Right lung (tissue), 5 donors: ENCODE data around the gene ZCCHC24. TPM values are rescaled to one million over a fixed set of nuclear protein-coding genes. Genes with fewer than 3 reads are reported as not detected.

Source experiments
- DNase-seq, 2 donors: peaks; one replicate each; pipeline ENCODE4 v3.0.0-alpha.2; 2013
- polyA plus RNA-seq, 5 donors: library from polyadenylated mRNA; unstranded; fragments of 120-200 nt; gene quantifications; one replicate each; pipeline versions ENCODE4 v1.2.1 to v1.2.3, GENCODE V29; 2013; ENCODE audit warnings: inconsistent platforms in 1 of 5, low replicate concordance in 1 of 5; ENCODE audit not compliant: insufficient read length in 5 of 5, insufficient read depth in 1 of 5

ZCCHC24 gene
- polyA plus RNA-seq, 5 donors = 29.1 to 43.8 (median 35.2) TPM

- DNase-seq = no peak
These were observed 32.2 kb downstream of the ZCCHC24 start for GRCh38 chr10:79413196-79413595.

GRCh38 chr10:79412516-79412915 is 32.9 kb downstream of the ZCCHC24 start:
- no peak for DNase-seq

- no peak for DNase-seq
These were observed 33.6 kb downstream of the ZCCHC24 start for GRCh38 chr10:79411546-79412495.

GRCh38 chr10:79410315-79411094 is 34.9 kb downstream of the ZCCHC24 start:
- no peak for DNase-seq

- no peak for DNase-seq
These were observed 35.7 kb downstream of the ZCCHC24 start for GRCh38 chr10:79409726-79410085.

- DNase-seq = no peak
These were observed 36.2 kb downstream of the ZCCHC24 start for GRCh38 chr10:79409038-79409725.

GRCh38 chr10:79407811-79408795 is 37.3 kb downstream of the ZCCHC24 start:
- peak; percentile 60 to 67 for DNase-seq

- DNase-seq = no peak
These were observed 38.0 kb downstream of the ZCCHC24 start for GRCh38 chr10:79407423-79407796.

- DNase-seq = peak in 1 of 2 donors; percentile 25
These were observed 38.6 kb downstream of the ZCCHC24 start for GRCh38 chr10:79406683-79407422.

- DNase-seq = no peak
These were observed 39.4 kb downstream of the ZCCHC24 start for GRCh38 chr10:79405995-79406515.

GRCh38 chr10:79405221-79405994 is 40.0 kb downstream of the ZCCHC24 start:
- DNase-seq = peak; percentile 87 to 88

GRCh38 chr10:79404690-79405131 is 40.7 kb downstream of the ZCCHC24 start:
- no peak for DNase-seq

- peak; percentile 78 to 87 for DNase-seq
These were observed 41.2 kb downstream of the ZCCHC24 start for GRCh38 chr10:79404231-79404609.

- DNase-seq = no peak
These were observed 41.8 kb downstream of the ZCCHC24 start for GRCh38 chr10:79403441-79404230.

GRCh38 chr10:79402951-79403350 is 42.5 kb downstream of the ZCCHC24 start:
- no peak for DNase-seq

GRCh38 chr10:79402625-79402946 is 42.8 kb downstream of the ZCCHC24 start:
- no peak for DNase-seq

GRCh38 chr10:79401015-79401921 is 44.2 kb downstream of the ZCCHC24 start:
- peak in 1 of 2 donors; percentile 75 for DNase-seq
